A673 (cell line): ENCODE measurements around the gene PRODH.
"Not testable (repeated sequence)": the region's sequence is repeated elsewhere in the genome, so short reads cannot be mapped to it uniquely, and the experiment has no call there.

Source experiments
- EZH2 ChIP-seq: fragments of 200-600 bp; sonication (generic); IDR thresholded peaks from 2 replicates; pipeline ENCODE4 v1.6.1; 2017; ENCODE audit warnings: borderline replicate concordance, low read depth, mild to moderate bottlenecking, mixed read lengths, antibody characterized with exemption, low read length; ENCODE audit not compliant: poor library complexity, severe bottlenecking
- TF ChIP-seq, protein P1 (sequence below): fragments of 300-800, 200-600 bp; sonication (generic); conservative IDR thresholded peaks from 2 replicates; pipeline ENCODE4 v1.5.1; 2017; ENCODE audit warnings: low read depth, mild to moderate bottlenecking, antibody characterized with exemption, low read length, moderate library complexity, mixed read lengths

DNA sequence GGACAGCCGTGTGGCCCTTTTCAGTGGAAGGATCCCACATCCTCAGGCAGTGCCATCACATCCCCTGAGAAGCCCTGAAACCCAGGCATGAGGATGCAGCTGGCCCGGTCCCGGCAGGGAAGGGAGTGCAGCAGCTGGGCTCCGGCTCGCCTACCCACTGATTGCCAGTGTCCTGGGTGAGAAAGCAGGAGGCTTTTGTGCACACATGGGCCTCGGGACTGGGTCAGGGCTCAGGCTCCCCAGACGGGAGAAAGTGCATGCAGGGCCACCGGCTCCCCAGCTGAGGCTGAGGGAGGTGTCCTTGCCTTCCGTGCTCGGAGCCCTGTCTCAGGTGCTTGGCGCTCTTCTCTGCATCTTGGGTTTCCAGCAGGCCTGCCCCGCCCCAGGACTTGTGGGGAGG, 23.6 kb upstream of the PRODH start:
- TF ChIP-seq, protein P1, sequence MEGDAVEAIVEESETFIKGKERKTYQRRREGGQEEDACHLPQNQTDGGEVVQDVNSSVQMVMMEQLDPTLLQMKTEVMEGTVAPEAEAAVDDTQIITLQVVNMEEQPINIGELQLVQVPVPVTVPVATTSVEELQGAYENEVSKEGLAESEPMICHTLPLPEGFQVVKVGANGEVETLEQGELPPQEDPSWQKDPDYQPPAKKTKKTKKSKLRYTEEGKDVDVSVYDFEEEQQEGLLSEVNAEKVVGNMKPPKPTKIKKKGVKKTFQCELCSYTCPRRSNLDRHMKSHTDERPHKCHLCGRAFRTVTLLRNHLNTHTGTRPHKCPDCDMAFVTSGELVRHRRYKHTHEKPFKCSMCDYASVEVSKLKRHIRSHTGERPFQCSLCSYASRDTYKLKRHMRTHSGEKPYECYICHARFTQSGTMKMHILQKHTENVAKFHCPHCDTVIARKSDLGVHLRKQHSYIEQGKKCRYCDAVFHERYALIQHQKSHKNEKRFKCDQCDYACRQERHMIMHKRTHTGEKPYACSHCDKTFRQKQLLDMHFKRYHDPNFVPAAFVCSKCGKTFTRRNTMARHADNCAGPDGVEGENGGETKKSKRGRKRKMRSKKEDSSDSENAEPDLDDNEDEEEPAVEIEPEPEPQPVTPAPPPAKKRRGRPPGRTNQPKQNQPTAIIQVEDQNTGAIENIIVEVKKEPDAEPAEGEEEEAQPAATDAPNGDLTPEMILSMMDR, result not testable (repeated sequence)
- not testable (repeated sequence) for TF ChIP-seq EZH2
